Measurements from ENCODE around the gene RASSF8.

RASSF8 gene

DNA sequence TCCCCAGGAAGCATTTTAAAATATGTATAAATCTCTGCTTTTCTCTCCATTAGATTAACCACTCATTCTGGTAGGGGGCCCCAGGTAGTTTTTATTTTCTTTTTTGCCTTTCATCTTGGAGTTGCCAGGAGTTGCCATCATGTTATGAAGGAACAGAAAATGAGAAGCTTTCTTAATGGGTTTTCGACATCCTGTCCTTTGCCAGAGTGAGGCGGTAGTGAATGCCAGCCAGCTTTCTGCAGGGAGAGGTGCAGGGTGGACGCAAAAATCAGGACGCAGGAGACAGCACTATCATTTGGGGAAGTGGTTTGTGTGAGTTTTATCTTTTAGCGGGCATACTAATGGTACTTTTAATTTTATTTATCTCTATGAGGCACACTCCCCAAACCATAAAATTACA, 1.7 kb downstream of the RASSF8 start:
- in situ Hi-C loops (cut with HindIII; ENCODE audit: low sequenced_read_pairs): loop anchor here (5.0 kb wide), 1 partner anchor 523 kb away; no protein-coding TSS in a partner anchor

DNA sequence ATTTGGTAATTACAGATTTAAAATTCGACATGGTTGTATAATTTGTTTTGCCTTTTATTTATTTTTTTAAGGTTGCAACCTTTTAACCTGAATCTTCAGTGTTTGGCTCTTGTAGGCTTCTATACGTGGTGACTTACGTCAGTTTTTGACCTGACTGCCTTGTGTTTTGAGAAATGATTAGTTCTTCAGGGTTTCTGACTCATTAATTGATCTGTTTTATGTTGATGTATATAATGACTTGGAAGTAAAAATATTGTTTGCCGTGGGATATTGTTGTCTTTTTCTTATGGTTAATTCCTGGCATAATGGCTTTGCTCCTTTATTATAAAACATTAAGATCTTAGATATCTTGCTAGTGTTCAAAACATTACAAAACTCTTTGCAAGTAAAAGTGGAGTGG, 2.5 kb downstream of the RASSF8 start:
- in situ Hi-C loops (cut with HindIII; ENCODE audit: low sequenced_read_pairs): loop anchor here (5.0 kb wide), 1 partner anchor 524 kb away; no protein-coding TSS in a partner anchor

DNA sequence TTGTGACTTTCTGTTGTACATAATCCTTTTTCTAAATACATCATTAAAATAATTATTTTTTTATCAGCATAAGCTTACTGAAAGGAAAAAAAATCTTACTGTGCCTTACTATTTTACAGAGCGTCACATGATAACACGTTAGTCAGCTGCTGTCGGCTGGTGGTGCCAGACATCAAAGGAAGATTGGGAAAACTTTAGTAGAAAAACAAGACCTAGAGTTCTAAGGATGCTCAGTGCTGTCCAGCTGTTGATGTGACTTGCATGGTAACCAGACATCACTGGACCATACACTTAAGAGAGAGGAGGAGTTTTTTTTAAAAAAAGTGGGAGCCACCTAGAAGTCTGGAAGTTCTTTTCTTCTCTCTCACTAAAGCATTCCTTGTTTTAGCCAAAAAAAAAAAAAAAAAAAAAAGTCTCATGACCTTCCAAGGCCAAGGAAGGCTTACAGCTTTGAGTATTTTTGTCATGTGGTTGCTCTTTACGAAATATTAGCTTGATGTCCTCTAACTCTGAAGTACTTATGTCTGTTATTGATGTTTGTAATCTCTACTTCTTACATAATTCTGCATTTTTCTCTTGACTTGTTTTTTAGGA, 4.5 kb downstream of the RASSF8 start:
- in situ Hi-C loops (cut with HindIII; ENCODE audit: low sequenced_read_pairs): loop anchor here (5.0 kb wide), 1 partner anchor 526 kb away; no protein-coding TSS in a partner anchor

DNA sequence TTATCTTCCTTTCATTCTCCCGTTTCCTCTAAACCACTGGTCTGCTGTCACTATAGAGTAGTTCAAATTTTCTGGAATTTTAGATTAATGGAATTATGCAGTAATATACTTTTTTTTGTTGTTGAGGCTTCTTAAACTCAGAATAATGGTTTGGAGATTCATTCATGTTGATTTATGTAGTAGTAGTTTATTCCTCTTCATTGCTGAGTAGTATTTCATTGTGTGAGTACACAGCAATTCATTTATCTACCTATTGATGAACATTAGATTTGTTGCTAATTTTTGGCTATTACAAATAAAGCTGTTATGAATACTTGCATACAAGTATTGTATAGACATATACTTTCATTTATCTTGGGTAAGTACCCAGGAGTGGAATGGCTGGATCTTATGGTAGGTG, 7.2 kb downstream of the RASSF8 start:
- in situ Hi-C loops (cut with HindIII; ENCODE audit: low sequenced_read_pairs): no loop called here

DNA sequence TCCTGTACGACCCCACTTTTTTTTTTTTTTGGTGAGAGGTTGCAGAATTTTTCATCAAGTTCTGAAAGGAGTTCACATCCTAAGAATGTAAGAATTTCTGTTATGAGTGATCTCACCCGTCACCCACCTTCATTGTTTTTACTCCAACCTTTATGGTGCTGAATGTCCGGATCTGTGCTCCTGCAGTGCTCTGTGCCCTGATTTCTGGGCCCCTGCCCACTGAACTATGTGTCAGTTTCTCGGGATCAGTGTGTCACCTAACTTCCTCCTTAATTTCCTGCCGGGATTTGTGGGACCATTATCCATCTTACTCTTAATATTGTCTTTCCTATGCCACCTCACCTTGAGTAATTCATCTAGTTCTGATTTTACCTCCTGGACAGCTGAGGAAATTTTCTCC, 11.6 kb downstream of the RASSF8 start:
- in situ Hi-C loops (cut with HindIII; ENCODE audit: low sequenced_read_pairs): no loop called here

DNA sequence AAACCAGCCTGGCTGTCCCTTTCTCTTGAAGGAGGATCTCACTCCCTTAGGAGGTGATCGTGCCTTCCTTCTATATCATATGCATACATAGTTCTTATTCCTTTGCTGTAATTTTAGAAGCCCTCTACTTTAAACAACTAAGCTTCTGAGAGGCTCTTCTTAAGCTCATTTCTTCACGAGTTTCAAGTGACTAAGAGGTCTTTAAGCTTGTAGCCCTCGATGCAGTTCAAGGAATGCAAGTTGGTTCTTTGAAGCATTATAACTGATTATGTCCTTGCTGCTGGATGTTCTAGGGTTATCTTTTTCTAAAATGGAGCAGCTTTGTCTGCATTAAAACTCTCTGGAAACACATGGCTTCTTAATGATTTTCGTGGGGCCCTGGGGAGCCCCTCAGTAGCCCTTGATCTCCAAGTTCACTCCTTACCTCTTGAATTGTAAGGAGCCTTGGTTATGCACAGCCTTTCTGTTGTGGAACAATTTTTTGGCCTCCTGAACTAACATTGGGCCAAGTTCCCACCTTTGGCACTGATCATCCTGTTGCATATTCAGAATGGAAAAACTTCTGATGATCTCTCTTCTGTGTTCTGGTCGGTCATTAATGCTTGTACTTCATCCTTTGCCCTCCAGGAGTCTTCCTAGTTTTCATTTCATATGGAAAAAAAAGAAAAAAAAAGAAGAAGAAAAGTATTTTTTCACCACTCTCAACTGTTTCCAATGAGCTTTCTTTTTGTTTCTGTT, 12.6 kb downstream of the RASSF8 start:
- in situ Hi-C loops (cut with HindIII; ENCODE audit: low sequenced_read_pairs): no loop called here

DNA sequence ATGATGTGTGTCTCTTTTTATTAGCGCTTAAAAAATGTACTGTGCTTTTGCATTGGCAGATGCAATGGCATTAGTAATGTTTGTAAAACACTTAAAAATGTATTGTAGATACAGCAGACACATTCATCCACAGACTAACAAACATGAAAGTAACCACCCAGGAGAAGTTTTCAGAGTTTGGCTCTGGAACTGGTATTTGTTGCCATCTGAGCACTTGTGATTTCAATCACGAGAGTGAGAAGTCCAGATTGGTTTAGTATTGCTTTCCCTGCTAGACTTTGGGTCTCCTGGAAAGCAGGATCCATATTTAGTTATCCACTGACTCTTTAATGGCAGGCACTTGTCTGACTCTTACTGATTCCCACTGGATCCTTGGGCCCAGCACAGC, 13.2 kb downstream of the RASSF8 start:
- in situ Hi-C loops (cut with HindIII; ENCODE audit: low sequenced_read_pairs): no loop called here

DNA sequence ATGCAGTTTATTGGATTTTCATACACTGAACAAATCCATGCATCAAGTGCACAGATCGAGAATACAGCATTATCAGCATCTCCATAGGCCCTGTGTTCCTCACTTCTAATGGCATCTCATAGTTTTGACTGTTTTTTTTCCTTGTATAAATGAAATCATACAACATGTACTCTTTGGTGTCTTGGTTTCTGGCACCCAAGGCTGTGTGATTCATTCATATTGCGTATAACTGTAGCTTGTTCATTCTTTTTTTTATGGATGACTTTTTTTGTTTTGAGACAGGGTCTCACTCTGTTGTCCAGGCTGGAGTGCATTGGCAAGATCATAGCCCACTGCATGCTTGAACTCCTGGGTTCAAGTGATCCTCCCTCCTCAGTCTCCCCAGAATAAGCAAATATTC, 14.3 kb downstream of the RASSF8 start:
- in situ Hi-C loops (cut with HindIII; ENCODE audit: low sequenced_read_pairs): no loop called here

DNA sequence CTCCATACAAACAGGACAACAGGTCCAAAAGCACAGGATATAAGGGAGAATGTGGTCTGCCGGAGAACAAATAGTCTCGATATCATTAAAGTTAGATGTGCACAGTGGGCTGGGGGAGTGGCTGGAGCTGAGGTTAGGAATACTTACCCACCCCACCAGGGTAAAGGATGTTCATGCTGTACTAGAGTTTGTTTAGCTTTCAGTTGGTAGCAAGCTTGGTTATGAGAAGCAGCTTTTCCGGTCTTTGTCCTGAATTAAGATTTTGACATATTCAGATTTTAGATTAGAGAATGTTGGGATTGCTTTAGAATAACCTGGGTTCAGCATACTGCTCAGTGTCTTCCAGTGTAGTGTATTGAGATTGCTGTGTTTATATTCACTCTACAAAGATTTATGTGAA, 16.7 kb downstream of the RASSF8 start:
- in situ Hi-C loops (cut with HindIII; ENCODE audit: low sequenced_read_pairs): loop anchor here (5.0 kb wide), 1 partner anchor 57 kb away; no protein-coding TSS in a partner anchor

DNA sequence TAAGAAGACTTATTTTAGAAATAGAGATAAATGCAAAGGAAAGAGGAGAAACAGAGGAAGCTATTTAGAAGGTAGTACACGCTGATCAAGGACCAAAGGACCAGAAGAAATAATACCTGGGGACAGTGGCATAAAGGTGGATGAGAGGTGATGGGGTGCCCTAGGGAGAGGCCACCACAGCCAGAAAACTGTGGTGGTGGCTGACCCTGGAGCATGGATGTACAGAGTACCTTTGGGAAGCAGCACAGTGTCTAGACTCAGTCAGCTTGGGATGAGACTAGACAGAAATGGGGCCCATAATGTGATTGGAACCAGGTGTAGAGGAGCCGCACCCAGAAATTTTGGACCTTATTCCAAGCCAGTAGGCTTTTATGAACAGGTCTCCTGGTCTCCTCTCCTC, 17.2 kb downstream of the RASSF8 start:
- in situ Hi-C loops (cut with HindIII; ENCODE audit: low sequenced_read_pairs): loop anchor here (5.0 kb wide), 1 partner anchor 57 kb away; no protein-coding TSS in a partner anchor

DNA sequence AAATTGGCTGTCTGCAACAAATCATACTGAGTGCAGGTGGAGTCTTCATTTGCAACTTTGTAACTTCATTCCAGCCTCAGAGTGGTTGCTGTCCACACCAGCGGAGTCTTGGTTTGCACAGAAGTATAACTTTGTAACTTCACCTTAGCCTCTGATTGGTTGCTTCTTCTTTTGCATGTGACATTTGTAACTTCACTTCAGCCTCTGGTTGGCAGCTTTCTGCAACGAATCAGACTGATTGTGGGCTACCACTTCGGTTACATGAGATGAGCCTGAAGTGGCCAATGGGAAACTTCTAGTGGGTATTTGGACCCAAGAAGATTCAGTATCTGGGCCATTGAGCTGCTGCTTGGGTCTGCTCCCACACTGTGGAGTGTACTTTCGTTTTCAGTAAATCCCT, 17.8 kb downstream of the RASSF8 start:
- in situ Hi-C loops (cut with HindIII; ENCODE audit: low sequenced_read_pairs): loop anchor here (5.0 kb wide), 1 partner anchor 56 kb away; no protein-coding TSS in a partner anchor

DNA sequence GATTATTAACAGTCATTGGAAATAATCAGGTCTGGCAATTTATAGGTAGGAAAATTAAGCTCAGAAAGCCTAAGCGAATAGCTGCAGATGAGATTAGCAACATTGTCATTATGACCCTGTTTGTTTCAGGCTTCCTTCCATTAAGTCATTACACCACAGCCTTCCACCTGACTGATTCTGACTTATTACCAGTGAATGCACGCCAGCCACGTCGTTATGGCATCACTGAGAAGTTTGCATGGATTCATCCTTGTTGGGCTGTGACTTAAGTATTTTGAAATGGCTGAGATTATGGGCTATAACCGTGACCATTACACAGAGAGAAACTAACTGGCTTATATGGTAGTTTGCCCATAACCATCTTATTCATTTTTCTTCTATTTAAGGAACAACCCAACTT, 18.6 kb downstream of the RASSF8 start:
- in situ Hi-C loops (cut with HindIII; ENCODE audit: low sequenced_read_pairs): loop anchor here (5.0 kb wide), 1 partner anchor 55 kb away; no protein-coding TSS in a partner anchor

DNA sequence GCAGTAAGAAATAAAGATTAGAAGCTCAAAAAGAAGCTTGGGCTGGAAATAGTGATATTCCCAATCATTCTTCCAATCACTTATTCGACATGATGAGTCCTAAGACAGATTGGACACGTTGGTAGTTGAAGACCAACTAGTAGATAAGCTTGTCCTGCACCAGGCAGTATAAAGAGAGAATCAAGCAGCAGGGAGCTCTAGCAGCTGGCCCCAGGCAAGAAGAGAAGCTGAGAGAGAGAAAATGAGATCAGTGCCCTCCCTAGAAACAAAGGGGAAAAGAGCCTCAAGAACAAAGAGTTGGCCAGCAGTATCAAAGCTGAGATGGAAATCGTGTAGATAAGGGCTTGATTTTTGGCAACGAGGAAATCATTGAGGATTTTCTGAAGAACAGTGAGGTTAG, 20.6 kb downstream of the RASSF8 start:
- in situ Hi-C loops (cut with HindIII; ENCODE audit: low sequenced_read_pairs): loop anchor here (5.0 kb wide), 1 partner anchor 53 kb away; no protein-coding TSS in a partner anchor

DNA sequence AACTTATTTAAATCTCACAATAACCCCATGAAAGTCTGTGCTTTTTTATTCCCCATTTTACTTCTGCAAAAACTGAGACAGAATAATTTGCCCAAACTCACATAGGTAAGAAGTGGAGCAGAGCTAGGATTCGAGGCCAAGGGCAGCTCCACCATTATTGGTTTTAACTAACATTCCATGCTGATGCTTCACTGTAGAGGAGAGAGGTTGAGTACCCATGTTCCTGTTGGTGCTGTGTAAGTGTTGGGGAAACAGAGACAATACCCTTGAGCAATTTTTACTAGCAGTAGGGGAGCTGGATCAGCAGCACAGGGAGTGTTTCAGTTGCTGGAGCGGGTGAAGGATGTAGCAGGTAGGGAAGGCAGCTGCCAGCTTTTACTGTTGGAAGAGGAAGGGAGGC, 21.1 kb downstream of the RASSF8 start:
- in situ Hi-C loops (cut with HindIII; ENCODE audit: low sequenced_read_pairs): loop anchor here (5.0 kb wide), 1 partner anchor 53 kb away; no protein-coding TSS in a partner anchor

DNA sequence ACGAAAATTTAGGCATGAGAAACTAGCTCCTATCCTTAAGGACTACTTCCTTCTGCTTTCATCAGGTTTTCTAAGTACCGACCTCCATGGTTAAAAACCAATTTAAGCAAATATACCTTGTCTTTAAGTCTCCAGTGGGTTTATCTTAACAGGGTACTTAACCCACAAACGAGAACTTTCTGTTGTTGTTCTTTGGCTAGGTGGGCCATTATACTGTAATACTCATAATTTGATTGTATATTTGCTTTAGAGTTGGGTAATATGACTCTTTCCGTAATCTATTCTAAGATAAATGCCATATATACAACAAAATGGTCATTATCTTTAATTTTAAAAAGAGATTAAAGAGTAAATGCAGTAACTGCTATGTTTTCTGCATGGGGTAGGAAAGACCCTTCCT, 21.6 kb downstream of the RASSF8 start:
- in situ Hi-C loops (cut with HindIII; ENCODE audit: low sequenced_read_pairs): no loop called here

DNA sequence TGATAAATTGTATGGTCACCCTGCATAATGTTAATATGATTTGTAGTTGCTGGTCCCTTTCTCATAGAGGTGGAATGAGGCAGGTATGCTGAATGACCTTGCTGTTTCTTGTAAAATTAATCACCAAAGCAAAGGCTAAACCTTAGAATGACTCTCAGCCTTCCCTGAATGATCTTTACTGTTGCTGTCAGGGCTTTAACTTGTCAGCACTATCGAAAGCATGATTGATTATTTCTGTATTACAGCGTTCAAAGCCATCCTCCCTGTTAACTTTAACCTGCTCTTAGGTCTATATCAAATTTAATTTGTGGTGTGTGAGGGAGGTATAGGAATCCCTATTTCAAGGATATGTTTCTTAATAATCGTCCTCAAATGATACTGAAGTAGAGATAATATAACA, 23.1 kb downstream of the RASSF8 start:
- in situ Hi-C loops (cut with HindIII; ENCODE audit: low sequenced_read_pairs): no loop called here

DNA sequence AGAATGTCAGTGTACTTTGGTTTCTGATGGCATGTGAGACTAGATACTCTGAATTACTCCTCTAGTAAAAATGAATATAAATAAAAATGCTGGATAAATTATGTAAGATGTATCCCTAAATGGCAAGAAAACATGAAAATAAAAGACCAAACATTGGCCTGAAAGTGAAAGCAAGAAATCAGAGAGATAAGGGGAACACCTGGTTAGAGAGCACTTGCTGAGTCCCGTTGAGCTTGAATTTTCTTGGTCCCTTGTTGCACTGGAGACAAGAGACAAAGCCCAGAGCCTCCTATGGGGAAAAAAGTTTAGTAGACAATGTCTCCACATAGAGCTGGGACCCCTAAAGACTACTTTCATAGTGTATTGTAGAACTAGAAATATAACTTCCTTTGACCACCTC, 23.9 kb downstream of the RASSF8 start:
- in situ Hi-C loops (cut with HindIII; ENCODE audit: low sequenced_read_pairs): no loop called here

DNA sequence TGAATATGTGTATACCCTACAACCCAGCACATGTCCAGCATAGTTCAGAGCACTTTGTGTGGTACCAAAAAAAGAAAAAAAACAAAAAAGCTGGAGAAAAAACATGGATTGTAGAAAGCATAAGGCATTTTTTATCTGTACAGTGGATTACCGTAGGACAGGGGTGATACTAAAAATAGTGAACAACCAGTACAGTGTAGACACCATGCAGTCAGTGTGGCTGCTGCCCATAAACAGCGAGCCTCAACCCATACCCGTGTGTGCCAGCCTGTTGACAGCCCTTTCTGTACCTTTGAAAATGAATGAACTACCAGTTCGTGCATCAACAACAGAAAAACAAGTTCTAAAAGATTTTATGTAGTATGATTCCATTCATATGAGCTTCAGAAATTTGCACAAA, 25.1 kb downstream of the RASSF8 start:
- in situ Hi-C loops (cut with HindIII; ENCODE audit: low sequenced_read_pairs): no loop called here

DNA sequence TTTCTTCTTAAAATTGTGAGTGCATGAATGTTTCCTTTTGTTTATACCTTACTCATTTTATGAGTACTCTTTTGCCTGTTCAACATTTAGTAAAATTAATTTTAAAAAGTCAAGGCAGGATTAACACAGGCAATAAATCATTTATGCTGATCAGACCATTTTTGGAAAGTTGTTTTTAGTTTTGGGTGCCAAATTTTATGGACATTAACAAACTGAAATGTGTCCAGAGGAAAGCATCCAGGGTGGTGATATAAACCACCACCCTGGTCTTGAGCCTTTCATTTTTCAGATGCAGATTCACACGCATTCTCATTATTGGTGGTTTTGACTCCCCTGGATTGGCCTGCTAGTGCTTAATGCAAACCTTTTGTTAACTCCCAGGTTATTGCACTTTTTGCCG, 26.3 kb downstream of the RASSF8 start:
- in situ Hi-C loops (cut with HindIII; ENCODE audit: low sequenced_read_pairs): no loop called here

DNA sequence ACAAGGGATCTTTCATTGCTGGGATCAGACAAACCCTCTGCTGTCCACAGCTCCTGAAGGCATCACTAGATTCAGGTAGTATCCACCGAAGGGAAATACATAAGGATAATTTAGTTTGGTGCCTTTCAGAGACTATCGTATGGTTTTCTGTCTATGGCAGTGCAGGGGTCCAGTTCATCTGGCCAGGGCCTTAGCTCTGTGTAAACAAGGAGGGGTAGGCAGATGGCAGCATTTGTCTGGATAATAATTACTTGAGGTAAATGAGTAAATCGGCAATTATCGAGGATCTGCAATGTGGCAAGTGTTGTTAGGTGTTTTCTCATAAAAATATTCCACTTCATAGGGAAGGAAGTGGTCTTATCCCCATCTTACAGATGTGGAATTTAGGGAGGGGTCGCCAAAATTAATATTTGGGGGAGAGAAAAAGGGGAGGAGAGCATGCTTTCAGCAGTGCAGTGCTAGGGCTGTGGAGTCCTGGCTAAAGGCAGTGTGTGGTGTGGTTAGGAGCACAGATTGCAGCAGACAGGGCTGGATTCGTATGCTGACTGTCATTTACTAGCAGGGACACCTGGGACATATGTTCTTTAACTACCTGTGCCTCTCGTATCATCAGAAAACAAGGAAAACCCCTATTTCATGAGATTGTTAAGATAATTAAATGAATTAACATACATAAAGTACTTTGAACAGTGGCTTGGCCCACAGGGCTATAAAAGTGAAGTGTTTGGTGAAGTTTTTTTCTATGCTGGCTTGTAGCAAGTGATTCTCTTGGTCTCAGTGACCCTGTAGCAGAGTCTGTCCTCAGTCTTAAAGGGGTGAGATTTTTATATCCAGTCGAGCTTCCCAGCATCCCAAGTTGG, 27.1 kb downstream of the RASSF8 start:
- in situ Hi-C loops (cut with HindIII; ENCODE audit: low sequenced_read_pairs): no loop called here

DNA sequence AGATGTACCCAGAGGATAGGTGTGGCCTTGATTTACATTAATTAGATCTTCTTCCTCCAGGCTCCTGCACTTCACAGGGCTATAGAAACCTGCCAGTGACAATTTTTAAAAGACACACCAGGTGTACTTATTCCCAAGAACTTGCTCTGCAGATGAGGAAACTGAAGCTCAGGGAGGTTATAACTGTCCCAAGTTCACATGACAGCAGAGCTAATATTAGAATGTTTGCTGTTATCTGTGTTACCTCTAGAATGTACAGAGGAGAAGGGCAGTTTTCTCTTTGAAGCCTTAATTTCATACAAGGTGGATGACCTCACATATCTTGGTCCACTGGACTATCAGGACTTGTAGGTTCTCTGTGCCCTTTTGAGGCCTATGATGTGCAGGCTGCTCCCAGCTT, 27.7 kb downstream of the RASSF8 start:
- in situ Hi-C loops (cut with HindIII; ENCODE audit: low sequenced_read_pairs): no loop called here

All from endothelial cell of hepatic sinusoid (primary cell).